ENCODE results near the gene B4GALNT2.

GRCh38 chr17:49200423-49201083 is 68.0 kb downstream of the B4GALNT2 start:
- TF ChIP-seq CTCF (IDR thresholded peaks at IDR 0.05): no peak
- TF ChIP-seq POLR2A (IDR thresholded peaks at IDR 0.05): no peak
